Endothelial cell of umbilical vein (primary cell): ENCODE data around the gene APBA2. TPM values are rescaled to one million over a fixed set of nuclear protein-coding genes. Genes with fewer than 3 reads are reported as not detected.

ENCODE experiments used
- BruUV-seq: library from RNA; stranded (reverse); fragments of 400-500 nt; replicated peaks from 2 replicates; lab custom pipeline; 2021; lab: Mats Ljungman, UMichigan
- CTCF ChIA-PET: fragments of 300-600, 350-600 bp; sonication (Branson Sonifier 250); formaldehyde crosslinking; loops from one replicate; lab custom pipeline; 2021; ENCODE audit warnings: antibody characterized with exemption, inconsistent platforms; lab: Charles Lee
- POLR2A ChIA-PET: fragments of 300-600, 350-600 bp; sonication (Branson Sonifier 250); formaldehyde crosslinking; loops from one replicate; lab custom pipeline; 2021; ENCODE audit warnings: antibody characterized with exemption, inconsistent platforms; lab: Charles Lee
- DNase-seq: peaks from one replicate; pipeline ENCODE4 v3.0.0-alpha.2; 2011; ENCODE audit warnings: low read depth, low spot score
- FAIRE-seq: peaks from 2 replicates; lab custom pipeline; 2011; peaks lifted over from hg19 to GRCh38; lab: Jason Lieb, UNC
- H2AFZ ChIP-seq: 2 replicates; pipeline ENCODE4 v1.6.0; 2012; ENCODE audit warnings: low read depth, low read length, control low read depth, inconsistent platforms
- H3K27ac ChIP-seq: 2 replicates; pipeline ENCODE4 v1.5.1; 2011; ENCODE audit warnings: low read depth, mild to moderate bottlenecking, control low read depth, low read length, moderate library complexity; ENCODE audit not compliant: insufficient read depth
- H3K27me3 ChIP-seq, 2 experiments: 2 replicates each; pipeline versions ENCODE4 v1.6.0 to v1.6.1; 2011; ENCODE audit warnings: low read length in 2 of 2, mixed read lengths in 1 of 2; ENCODE audit not compliant: control insufficient read depth in 2 of 2, insufficient read depth in 2 of 2
- H3K36me3 ChIP-seq, 2 experiments: 2 replicates in 1 of 2; 3 replicates in 1 of 2; pipeline ENCODE4 v1.5.1; 2011; ENCODE audit warnings: low read length in 2 of 2, mild to moderate bottlenecking in 1 of 2, moderate library complexity in 1 of 2; ENCODE audit not compliant: control insufficient read depth in 2 of 2, insufficient read depth in 2 of 2; ENCODE audit errors: extremely low read depth in 1 of 2
- H3K4me1 ChIP-seq: 3 replicates; pipeline ENCODE4 v1.5.1; 2011; ENCODE audit warnings: mild to moderate bottlenecking, low read length; ENCODE audit not compliant: control insufficient read depth, insufficient read depth; ENCODE audit errors: extremely low read depth
- H3K4me2 ChIP-seq: 2 replicates; pipeline ENCODE4 v1.6.1; 2011; ENCODE audit warnings: low read length, control low read depth, mixed read lengths; ENCODE audit not compliant: insufficient read depth
- H3K4me3 ChIP-seq, 3 experiments: fragments of 200-600 bp in 1 of 3; sonication (generic), shearing (Covaris generic) in 1 of 3; replicated peaks in 1 of 3; 2 replicates each; pipeline ENCODE4 v1.5.1; 2011 to 2016; ENCODE audit warnings: control low read depth in 3 of 3, low read length in 3 of 3, mild to moderate bottlenecking in 2 of 3, inconsistent platforms in 1 of 3, low read depth in 1 of 3, moderate library complexity in 1 of 3; ENCODE audit not compliant: insufficient read depth in 1 of 3
- H3K79me2 ChIP-seq: 2 replicates; pipeline ENCODE4 v1.6.0; 2012; ENCODE audit warnings: low read length, inconsistent platforms; ENCODE audit not compliant: control insufficient read depth, insufficient read depth
- H3K9ac ChIP-seq: replicated peaks from 2 replicates; pipeline ENCODE3; 2011; ENCODE audit warnings: low read length, control low read depth; ENCODE audit not compliant: insufficient read depth; ENCODE audit errors: extremely low read depth
- H3K9me1 ChIP-seq: replicated peaks from 3 replicates; pipeline ENCODE4 v1.6.0; 2011; ENCODE audit warnings: mild to moderate bottlenecking, low read length; ENCODE audit not compliant: control insufficient read depth, insufficient read depth; ENCODE audit errors: extremely low read depth
- H3K9me3 ChIP-seq: replicated peaks from 2 replicates; pipeline ENCODE4 v1.5.1; 2012; ENCODE audit warnings: low read length, inconsistent platforms; ENCODE audit not compliant: control insufficient read depth, insufficient read depth
- H4K20me1 ChIP-seq: replicated peaks from 2 replicates; pipeline ENCODE3; 2011; ENCODE audit warnings: mild to moderate bottlenecking, low read length; ENCODE audit not compliant: control insufficient read depth, insufficient read depth; ENCODE audit errors: extremely low read depth
- EZH2 ChIP-seq: IDR thresholded peaks from 2 replicates; pipeline ENCODE4 v1.6.1; 2012; ENCODE audit warnings: borderline replicate concordance, low read depth, mild to moderate bottlenecking, moderate library complexity, low read length, inconsistent platforms; ENCODE audit not compliant: severe bottlenecking
- FOS ChIP-seq: IDR thresholded peaks from 2 replicates; pipeline ENCODE4 v1.6.1; 2011; ENCODE audit warnings: mild to moderate bottlenecking, low read length, moderate library complexity, borderline replicate concordance; ENCODE audit not compliant: insufficient read depth
- GATA2 ChIP-seq: IDR thresholded peaks from 2 replicates; pipeline ENCODE4 v1.7.0; 2011; ENCODE audit warnings: low read depth, mild to moderate bottlenecking, moderate library complexity, mixed read lengths, low read length; ENCODE audit not compliant: insufficient read length, insufficient read depth
- JUN ChIP-seq: IDR thresholded peaks from 2 replicates; pipeline ENCODE4 v1.6.1; 2011; ENCODE audit warnings: borderline replicate concordance, low read depth; ENCODE audit not compliant: insufficient read length, insufficient read depth
- MYC ChIP-seq: IDR thresholded peaks from one replicate; pipeline ENCODE4 v1.6.1; 2011; ENCODE audit warnings: mild to moderate bottlenecking, low read depth, low read length
- POLR2A ChIP-seq: IDR thresholded peaks from 2 replicates; pipeline ENCODE4 v1.6.1; 2012; ENCODE audit warnings: low read depth, mild to moderate bottlenecking, control low read depth, low read length
- POLR2AphosphoS5 ChIP-seq: IDR thresholded peaks from 2 replicates; pipeline ENCODE4 v1.6.1; 2012; ENCODE audit warnings: low read depth, mild to moderate bottlenecking, control low read depth, low read length, moderate library complexity; ENCODE audit not compliant: insufficient read depth
- dilution Hi-C: fragments of 300-500 bp; cut with MboI; formaldehyde crosslinking; loops from one replicate; pipeline ENCODE4 v1.15.0; 2019; ENCODE audit warnings: low sequenced_read_pairs; ENCODE audit not compliant: extremely low pct_ligation_motif_present
- intact Hi-C: fragments of 100-400 bp; cut with micrococcal nuclease; formaldehyde crosslinking; loops from one replicate; pipeline ENCODE4 v1.10.0; 2022
- polyA plus RNA-seq, 4 experiments: library from polyadenylated mRNA; depleted of rRNA in 3 of 4; stranded (reverse) in 3 of 4; unstranded in 1 of 4; fragments of >200 nt; gene quantifications; 2 replicates each; pipeline versions ENCODE4 v1.2.1 to v1.2.3, GENCODE V29; 2011 to 2012; ENCODE audit warnings: missing spikeins in 1 of 4
- total RNA-seq: library from RNA; stranded (reverse); gene quantifications from 2 replicates; pipeline ENCODE4 v1.2.3, GENCODE V29; 2021
- TF ChIP-seq, protein P1 (sequence below): IDR thresholded peaks from 2 replicates; pipeline ENCODE4 v1.6.1; 2011; ENCODE audit not compliant: insufficient read depth, insufficient read length

APBA2 gene
- total and polyA plus RNA-seq, 2 donors (not counting 3 experiments of a cell fraction or from before 2014, with no cell fraction given) = 5.7 to 11.1 TPM

DNA sequence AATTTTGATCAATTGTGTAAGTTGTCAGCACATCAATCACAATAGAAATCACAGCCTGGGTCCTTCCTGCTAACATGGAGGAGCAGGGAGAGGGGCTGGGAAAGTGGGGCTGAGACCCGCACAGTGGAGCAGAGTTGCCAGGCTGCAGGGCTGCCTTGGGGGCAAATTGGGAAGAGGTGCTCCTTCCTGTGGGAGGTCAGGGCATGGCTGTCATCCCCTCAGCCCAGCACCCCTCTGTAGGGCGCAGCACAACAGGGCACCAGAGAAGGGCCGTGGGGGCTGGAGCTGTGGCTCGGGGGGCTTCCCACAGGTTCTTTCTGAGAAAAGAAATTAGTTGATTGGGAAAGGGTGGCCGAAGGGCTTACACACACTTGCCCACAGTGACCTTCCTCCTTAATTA is 257.5 kb downstream of the APBA2 start:
- BruUV-seq = no TSS peak
- no peak for FAIRE-seq
- Histone ChIP-seq H3K9me1 (no peaks in the 10 kb centered on the region), H3K27me3 (peaks cover 0 to 3% of the 10 kb centered on the region in 2 experiments), H3K9me3 (no peaks in the 10 kb centered on the region), H3K36me3 (no peaks in the 10 kb centered on the region), H3K27ac (no peak overlapping the region), H3K4me1 (no peaks in the 10 kb centered on the region), H3K4me2 (no peak overlapping the region), H3K79me2 (no peaks in the 10 kb centered on the region), H3K9ac (no peak overlapping the region), H4K20me1 (no peaks in the 10 kb centered on the region), H2AFZ (no peak overlapping the region), H3K4me3 (no peak overlapping the region)
- POLR2A ChIA-PET = no interaction called here
- CTCF ChIA-PET = no interaction called here
- dilution Hi-C loops (no loop called here), intact Hi-C loops (loop anchor here (5.0 kb wide), 1 partner anchor 124 kb away; the partner anchor contains the start of gene NSMCE3)
- no peak for DNase-seq
- TF ChIP-seq EZH2 = no peak
- TF ChIP-seq POLR2AphosphoS5 = no peak
- TF ChIP-seq, protein P1, sequence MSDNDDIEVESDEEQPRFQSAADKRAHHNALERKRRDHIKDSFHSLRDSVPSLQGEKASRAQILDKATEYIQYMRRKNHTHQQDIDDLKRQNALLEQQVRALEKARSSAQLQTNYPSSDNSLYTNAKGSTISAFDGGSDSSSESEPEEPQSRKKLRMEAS = no peak

DNA sequence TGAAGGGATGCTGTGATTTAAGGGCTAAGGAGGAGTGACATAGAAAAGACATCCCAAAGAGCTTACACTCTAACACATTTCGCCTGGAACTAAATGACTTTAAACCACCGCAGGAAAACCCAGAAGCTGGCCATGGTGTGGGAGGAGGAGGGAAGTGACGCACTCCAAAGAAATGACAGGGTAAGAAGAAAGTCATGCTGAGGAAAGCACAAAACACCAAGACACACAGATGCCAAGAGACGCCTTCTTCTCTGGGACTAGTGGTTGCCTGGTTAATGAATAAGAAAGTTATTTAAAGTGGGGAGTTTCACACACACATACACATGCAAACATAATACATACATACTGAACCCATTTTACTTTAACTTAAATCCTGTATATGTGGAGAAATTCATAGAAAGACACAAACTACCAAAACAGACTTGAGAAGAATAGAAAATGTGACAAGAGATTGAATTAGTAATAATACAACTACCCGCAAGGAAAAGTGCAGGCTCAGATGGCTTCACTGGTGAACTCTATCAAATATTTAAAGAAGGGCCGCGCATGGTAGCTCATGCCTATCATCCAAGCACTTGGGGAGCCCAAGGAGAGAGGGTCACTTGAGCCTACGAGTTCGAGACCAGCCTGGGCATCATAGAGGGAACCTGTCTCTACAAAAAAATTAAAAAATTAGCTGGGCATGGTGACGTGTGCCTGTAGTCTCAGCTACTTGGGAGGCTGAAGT is 258.3 kb downstream of the APBA2 start:
- no TSS peak for BruUV-seq
- H3K9me3 ChIP-seq = no peaks in the 10 kb centered on the region
- FAIRE-seq (no peak), DNase-seq (no peak)
- peaks cover 0 to 3% of the 10 kb centered on the region in 2 experiments for H3K27me3 ChIP-seq
- no peak overlapping the region for H3K4me3 ChIP-seq
- no peaks in the 10 kb centered on the region for H3K9me1 ChIP-seq
- H4K20me1 ChIP-seq = no peaks in the 10 kb centered on the region
- H3K4me2 ChIP-seq = no peak overlapping the region
- H3K27ac ChIP-seq = no peak overlapping the region
- H3K79me2 ChIP-seq = no peaks in the 10 kb centered on the region
- POLR2A ChIA-PET = no interaction called here
- H2AFZ ChIP-seq = no peak overlapping the region
- intact Hi-C loops (loop anchor here (5.0 kb wide), 1 partner anchor 123 kb away; the partner anchor contains the start of gene NSMCE3), dilution Hi-C loops (no loop called here)
- no peak overlapping the region for H3K9ac ChIP-seq
- no peaks in the 10 kb centered on the region for H3K4me1 ChIP-seq
- no peaks in the 10 kb centered on the region for H3K36me3 ChIP-seq
- CTCF ChIA-PET = no interaction called here
- no peak for TF ChIP-seq MYC
- no peak for TF ChIP-seq POLR2A
- TF ChIP-seq GATA2 = no peak
- no peak for TF ChIP-seq FOS
- TF ChIP-seq EZH2 = no peak
- no peak for TF ChIP-seq JUN
